ENCODE results near the gene MARS2. TPM values are rescaled to one million over a fixed set of nuclear protein-coding genes. Genes with fewer than 3 reads are reported as not detected.
"Not testable (repeated sequence)": the region's sequence is repeated elsewhere in the genome, so short reads cannot be mapped to it uniquely, and the experiment has no call there.

MARS2 gene
- total RNA-seq, 1 experiment from 2014 or later, result 4.9 TPM

DNA sequence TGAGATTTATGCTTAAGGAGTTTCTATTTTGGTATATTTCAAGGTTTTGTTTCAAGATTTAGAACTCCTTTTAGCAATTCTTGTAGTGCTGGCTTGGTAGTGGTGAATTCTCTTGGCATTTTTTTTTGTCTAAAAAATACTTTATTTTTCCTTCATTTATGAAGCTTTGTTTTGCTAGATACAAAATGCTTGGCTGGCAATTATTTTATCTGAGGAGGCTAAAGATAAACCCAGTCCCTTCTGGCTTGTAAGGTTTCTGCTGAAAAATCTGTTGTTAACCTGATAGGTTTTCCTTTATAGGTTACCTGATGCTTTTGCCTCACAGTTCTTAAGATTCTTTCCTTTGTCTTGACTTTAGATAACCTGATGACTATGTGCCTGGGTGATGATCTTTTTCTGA lies 5.4 kb upstream of the MARS2 start:
- H3K4me3 ChIP-seq, H3K27me3 ChIP-seq, H3K9me3 ChIP-seq, H3K36me3 ChIP-seq, DNase-seq: not testable (repeated sequence)

DNA sequence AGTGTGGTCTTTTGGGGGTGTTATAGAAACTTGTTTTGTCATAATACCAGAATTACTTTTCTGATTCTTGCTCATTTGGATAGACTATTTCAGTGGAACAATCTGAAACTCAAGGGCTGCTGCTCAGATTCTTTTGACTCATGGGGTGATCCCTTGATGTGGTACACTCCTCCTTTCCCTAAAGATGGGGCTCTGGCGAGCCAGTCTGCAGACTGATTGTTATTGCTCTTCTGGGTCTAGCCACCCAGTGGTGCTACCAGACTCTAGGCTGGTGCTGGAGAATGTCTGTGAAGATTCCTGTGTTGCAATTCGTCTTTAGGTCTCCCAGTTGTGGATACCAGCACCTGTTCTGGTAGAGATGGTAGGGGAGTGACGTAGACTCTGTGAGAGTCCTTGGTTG lies 4.2 kb upstream of the MARS2 start:
- Histone ChIP-seq H3K27me3 (no peaks in the 10 kb centered on the region), H3K4me3 (no peak overlapping the region), H3K36me3 (no peaks in the 10 kb centered on the region), H3K9me3 (no peaks in the 10 kb centered on the region)
- DNase-seq, result no peak

DNA sequence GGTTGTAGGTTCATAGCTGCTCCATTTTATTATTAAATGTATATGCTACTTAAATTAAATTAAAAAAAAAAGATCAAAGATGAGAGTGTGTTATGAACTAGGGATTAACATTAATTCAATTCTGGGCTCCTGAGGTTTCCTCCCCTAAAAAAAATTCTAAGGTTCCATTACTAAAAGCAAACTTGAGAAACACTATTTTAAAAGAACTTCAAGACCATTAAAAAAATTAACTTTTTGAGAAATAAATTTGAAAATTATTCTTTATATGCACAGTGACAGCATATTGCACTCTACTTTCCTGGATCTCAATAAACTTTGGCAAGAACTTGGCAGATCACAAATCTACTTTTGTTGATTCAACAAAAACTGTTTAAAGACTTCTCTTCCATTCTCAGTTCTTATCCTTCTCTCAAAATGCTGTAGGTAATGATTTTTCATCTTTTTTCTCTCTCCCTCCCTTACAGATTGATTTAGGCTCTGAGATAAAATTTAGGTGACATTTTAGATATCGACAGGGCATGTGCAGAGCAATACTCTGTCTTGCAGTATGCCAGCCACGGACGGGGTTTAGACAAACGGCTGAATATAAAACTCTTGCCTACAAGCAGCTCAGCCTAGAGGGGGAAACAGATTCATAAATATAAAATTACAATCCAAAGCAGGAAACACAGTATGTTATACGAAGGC lies 592 bp upstream of the MARS2 start:
- Histone ChIP-seq H3K4me3 (peak overlapping the region; percentile 94), H3K36me3 (peaks cover 8% of the 10 kb centered on the region)
- DNase-seq, result no peak

DNA sequence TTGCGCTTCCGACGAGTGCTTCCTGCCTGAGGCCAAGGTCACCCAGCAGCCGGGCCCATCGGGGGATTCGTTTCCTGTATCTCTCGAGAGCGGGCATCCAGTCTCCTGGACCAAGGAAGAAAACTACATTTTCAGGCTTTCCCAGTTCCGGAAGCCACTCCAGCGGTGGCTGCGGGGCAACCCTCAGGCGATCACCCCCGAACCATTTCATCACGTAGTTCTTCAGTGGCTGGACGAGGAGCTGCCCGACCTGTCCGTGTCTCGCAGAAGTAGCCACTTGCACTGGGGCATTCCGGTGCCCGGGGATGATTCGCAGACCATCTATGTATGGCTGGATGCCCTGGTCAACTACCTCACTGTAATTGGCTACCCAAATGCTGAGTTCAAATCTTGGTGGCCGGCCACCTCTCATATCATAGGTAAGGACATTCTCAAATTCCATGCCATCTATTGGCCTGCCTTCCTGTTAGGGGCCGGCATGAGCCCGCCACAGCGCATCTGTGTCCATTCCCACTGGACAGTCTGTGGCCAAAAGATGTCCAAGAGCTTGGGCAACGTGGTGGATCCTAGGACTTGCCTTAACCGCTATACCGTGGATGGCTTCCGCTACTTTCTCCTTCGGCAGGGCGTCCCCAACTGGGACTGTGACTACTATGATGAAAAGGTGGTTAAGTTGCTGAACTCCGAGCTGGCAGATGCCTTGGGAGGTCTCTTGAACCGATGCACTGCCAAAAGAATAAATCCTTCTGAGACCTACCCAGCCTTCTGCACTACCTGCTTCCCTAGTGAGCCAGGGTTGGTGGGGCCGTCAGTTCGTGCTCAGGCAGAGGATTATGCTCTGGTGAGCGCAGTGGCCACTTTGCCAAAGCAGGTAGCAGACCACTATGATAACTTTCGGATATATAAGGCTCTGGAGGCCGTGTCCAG lies 1.0 kb downstream of the MARS2 start:
- Histone ChIP-seq H3K27me3 (no peaks in the 10 kb centered on the region), H3K36me3 (peaks cover 10% of the 10 kb centered on the region), H3K9me3 (no peaks in the 10 kb centered on the region), H3K4me3 (peak overlapping the region; percentile 94)
- DNase-seq, result no peak

More for the DNA sequence above, 592 bp upstream of the MARS2 start:
- Histone ChIP-seq H3K27me3 (no peaks in the 10 kb centered on the region), H3K9me3 (no peaks in the 10 kb centered on the region)

DNA sequence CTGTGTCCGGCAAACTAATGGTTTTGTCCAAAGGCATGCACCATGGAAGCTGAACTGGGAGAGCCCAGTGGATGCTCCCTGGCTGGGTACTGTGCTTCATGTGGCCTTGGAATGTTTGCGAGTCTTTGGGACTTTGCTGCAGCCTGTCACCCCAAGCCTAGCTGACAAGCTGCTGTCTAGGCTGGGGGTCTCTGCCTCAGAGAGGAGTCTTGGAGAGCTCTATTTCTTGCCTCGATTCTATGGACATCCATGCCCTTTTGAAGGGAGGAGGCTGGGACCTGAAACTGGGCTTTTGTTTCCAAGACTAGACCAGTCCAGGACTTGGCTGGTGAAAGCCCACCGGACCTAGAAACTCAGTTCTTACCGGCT lies 1.7 kb downstream of the MARS2 start:
- no peak for DNase-seq

DNA sequence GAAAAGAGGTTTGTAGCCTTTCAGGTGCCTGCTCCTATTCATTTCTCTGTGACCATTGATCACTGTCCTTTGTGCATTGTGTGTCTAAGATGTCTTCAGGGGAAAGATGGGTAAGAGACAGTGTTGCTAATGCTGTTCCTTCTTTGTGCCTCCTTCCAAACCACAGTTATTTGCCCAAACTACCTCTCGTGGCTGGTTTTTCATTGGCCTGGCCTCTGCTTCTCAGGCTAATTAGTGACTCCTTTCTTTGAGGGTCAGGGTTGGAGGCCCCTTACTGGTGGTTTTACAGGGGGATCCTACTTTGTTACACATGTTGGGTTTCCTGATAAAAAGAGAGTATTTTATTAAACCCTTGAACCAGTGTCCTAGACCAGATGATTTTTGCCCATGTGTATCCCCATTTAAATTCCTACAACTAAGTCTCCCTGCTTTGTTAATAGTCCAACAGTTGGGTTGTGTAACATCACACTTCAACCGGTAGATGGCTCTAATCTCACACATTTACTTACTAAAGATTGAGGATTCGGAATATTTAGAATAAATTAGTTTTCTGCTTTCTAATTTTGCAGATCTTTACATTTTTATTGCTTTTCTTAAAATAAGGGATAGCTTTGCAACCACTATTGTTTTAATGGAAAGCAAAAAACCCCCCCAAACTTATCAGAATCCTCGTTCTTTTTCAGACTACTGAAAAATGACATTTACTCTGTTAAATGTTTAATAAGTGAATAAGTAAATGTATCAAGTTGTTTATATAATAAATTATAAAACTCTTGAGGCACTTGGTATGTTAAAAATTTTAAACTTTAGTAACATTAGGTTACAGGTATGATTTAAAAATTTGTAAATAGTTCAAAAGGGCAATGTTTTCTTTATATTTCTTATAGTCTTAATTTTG lies 2.4 kb downstream of the MARS2 start:
- no peaks in the 10 kb centered on the region for H3K9me3 ChIP-seq
- DNase-seq, result no peak
- H3K27me3 ChIP-seq, result no peaks in the 10 kb centered on the region
- peaks cover 20% of the 10 kb centered on the region for H3K36me3 ChIP-seq
- H3K4me3 ChIP-seq, result peak overlapping the region; percentile 94

More for the DNA sequence above, 1.7 kb downstream of the MARS2 start:
- peak overlapping the region; percentile 94 for H3K4me3 ChIP-seq
- H3K36me3 ChIP-seq, result peaks cover 15% of the 10 kb centered on the region
- H3K27me3 ChIP-seq, result no peaks in the 10 kb centered on the region
- H3K9me3 ChIP-seq, result no peaks in the 10 kb centered on the region

DNA sequence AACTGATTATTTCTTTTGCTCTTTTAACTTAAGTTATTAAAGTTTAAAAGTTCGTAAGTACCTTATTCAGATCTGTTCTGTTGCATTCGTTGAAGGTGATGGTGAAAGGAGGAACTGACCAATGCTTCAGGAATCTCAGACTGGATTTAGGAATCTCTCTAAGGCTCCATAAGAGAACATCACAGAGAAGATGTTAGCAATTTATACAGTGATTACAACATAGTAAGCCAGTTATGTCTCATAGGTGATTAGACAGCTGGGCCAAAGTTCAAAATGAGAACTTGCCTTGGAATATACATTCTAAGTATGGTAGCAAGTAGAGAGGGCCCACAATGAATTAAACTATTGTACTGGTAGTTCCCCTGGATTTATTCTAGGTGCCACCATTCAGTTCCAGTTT lies 3.2 kb downstream of the MARS2 start:
- no peak for DNase-seq
- Histone ChIP-seq H3K27me3 (no peaks in the 10 kb centered on the region), H3K36me3 (peaks cover 22% of the 10 kb centered on the region), H3K9me3 (no peaks in the 10 kb centered on the region), H3K4me3 (peak overlapping the region; percentile 94)

DNA sequence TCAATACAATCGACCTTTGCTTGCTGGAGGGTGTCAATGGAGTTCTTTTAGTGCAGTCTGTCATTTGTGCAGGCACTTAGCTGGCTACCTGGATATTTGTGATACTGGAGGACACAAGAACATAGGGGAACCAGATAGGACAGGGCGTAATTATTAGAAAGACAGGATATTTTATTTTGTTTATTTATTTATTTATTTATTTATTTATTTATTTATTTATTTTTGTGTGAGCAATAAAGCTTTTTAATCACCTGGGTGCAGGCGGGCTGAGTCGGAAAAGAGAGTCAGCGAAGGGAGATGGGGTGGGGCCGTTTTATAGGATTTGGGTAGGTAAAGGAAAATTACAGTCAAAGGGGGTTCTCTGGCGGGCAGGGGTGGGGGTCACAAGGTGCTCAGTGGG lies 4.0 kb downstream of the MARS2 start:
- H3K4me3 ChIP-seq, H3K9me3 ChIP-seq, H3K27me3 ChIP-seq, DNase-seq: not testable (repeated sequence)
- H3K36me3 ChIP-seq, result peaks cover 23% of the 10 kb centered on the region

DNA sequence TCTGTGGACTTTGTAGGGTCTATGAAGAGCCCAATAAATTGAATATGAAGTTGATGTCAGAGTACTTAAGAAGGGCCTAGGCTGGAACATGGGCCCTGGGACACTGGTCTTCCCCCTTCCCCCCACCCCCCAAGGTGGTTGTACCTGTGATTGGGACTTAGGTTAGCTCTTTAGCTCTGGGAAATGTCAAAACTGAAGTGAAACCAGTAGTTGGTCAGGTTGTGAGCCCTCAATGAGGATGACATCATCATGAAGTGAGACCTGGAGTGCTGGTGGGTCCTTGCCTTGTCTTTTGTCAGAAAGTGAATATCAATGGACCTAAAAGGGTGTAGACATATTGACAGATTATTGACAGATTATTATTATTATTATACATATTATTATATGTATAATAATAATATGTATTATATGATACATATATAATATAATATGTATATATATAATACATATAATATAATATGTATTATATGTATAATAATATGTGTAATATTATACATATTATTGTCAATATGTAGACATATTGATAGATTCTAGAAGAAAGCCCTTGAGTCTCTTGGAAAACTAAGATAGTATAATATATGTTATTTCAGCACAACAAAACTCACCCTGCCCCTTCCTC lies 5.4 kb downstream of the MARS2 start:
- no peak for DNase-seq
- H3K27me3 ChIP-seq, result no peaks in the 10 kb centered on the region
- H3K4me3 ChIP-seq, result no peak overlapping the region
- peaks cover 23% of the 10 kb centered on the region for H3K36me3 ChIP-seq
- no peaks in the 10 kb centered on the region for H3K9me3 ChIP-seq

DNA sequence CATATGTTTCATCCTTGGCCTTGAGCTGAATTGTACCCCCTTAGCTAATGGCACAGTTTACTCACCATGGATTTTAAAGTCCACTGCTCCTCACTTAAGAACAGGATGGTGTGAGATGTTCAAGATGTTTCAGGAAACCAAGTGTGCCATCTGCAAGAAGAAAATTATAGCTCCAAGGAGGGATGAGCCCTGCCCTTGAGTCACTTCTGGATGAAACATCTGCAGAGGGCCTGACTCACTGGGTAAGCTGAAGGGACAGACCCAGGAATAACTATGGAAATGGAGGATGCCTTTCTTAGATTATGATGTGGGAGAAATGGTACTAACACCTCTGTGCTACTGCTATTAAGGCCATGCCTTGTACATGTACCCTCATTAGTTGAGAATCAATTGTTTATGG lies 6.4 kb downstream of the MARS2 start:
- Histone ChIP-seq H3K4me3 (no peak overlapping the region), H3K36me3 (peaks cover 23% of the 10 kb centered on the region), H3K27me3 (no peaks in the 10 kb centered on the region), H3K9me3 (no peaks in the 10 kb centered on the region)
- DNase-seq, result no peak

DNA sequence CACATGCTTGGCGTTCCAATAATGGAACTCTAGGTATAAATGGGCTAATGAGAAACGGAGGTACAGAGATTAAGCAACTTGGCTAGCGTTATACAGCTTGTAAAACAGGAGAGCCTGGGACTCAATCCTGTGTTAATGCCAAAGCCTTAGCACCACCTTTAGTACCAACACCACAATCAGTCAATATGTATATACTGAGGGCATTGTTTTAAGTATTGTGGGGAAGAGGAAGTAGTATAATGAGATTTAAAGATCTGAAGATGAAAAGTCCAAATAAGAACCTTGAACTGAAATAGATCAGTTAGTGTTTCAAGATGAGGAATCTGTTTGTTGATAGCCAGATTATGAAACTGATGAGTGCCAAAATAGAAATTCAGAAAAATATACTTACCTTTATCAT lies 8.1 kb downstream of the MARS2 start:
- no peak for DNase-seq
- H3K27me3 ChIP-seq, result no peaks in the 10 kb centered on the region
- no peaks in the 10 kb centered on the region for H3K9me3 ChIP-seq
- H3K36me3 ChIP-seq, result peaks cover 21% of the 10 kb centered on the region
- H3K4me3 ChIP-seq, result no peak overlapping the region

DNA sequence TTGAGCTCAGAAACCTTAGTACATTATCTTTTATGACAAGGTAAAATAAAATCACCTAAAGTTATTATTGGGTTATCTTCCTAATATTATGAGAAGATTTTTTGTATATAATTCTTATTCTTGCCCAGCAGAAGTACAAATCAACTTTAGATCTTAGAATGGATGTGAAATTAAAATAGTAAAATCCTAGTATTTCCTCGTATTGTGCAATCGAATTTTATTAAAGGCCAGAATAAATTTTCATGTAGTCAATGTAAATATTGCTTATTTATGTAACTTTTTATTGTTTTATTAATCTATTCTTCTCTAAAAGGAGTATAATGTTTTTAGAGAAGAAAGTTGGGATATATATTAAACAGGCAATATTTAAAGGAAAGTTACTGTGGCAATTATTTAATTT lies 12.7 kb downstream of the MARS2 start:
- no peak for DNase-seq
- Histone ChIP-seq H3K36me3 (peaks cover 3% of the 10 kb centered on the region; the same call in 1 of the 2 replicates), H3K27me3 (no peaks in the 10 kb centered on the region), H3K9me3 (no peaks in the 10 kb centered on the region), H3K4me3 (no peak overlapping the region)

DNA sequence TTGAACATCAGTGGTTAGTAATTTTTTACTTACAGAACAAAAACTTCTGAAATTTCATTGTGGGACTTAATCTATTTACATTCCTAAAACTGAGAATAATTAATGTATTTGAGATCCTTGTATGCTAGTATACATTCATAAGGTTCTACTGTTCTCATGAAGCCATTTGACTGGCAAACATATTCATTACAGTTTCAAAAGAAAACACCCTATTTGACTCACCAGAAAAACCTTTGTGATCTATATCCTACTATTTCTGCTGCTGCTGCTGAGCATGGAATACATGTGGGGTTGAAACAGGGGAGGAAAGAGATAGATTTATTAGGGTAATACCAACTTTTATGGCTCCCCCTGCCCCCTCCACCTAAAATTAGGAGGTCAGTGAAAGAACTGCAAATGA lies 21.8 kb downstream of the MARS2 start:
- Histone ChIP-seq H3K9me3 (no peaks in the 10 kb centered on the region), H3K4me3 (no peak overlapping the region), H3K27me3 (no peaks in the 10 kb centered on the region), H3K36me3 (no peaks in the 10 kb centered on the region)
- no peak for DNase-seq

DNA sequence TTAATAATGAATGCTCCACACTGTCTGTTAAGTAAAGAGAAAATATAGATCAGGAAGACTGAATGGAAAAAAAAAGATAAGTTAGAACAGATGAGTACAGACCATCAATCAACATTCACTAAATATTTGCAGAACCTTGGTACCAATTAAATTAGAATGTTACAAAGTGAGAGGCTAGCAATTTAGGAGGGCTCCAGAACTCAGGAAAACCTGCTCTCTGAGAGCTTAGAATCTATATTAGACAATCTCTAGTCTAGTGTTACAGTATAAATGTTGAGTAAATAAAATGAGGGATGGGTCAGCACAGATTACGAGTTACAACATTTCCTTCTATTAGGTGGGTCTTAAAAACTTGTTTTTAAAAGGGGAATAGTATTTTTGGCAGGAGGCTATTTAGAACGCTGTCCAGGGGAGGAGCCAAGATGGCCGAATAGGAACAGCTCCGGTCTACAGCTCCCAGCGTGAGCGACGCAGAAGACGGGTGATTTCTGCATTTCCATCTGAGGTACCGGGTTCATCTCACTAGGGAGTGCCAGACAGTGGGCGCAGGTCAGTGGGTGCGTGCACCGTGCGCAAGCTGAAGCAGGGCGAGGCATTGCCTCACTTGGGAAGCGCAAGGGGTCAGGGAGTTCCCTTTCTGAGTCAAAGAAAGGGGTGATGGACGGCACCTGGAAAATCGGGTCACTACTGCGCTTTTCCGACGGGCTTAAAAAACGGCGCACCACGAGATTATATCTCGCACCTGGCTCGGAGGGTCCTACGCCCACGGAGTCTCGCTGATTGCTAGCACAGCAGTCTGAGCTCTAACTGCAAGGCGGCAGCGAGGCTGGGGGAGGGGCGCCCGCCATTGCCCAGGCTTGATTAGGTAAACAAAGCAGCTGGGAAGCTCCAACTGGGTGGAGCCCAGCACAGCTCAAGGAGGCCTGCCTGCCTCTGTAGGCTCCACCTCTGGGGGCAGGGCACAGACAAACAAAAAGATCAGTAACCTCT lies 23.7 kb downstream of the MARS2 start:
- not testable (repeated sequence) for DNase-seq, H3K36me3 ChIP-seq, H3K27me3 ChIP-seq, H3K9me3 ChIP-seq, H3K4me3 ChIP-seq

DNA sequence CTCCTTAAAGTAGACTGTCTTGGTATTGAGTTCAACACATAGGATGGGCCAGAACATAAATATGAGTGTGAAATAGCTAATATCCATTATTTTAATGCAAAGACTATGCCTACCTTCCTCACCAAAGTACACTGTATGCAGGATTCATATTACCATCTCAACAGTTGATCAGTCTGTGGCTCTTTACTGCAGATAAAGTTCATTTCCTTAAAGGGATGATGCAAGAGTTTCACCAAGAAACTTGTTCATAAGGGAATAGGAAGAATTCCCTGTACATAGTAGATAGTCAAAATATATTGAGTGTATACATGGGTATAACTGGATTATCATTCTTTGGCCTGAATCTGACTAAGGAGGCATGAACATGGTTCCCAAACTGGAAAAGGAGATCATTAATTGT lies 35.0 kb downstream of the MARS2 start:
- Histone ChIP-seq H3K9me3 (no peaks in the 10 kb centered on the region), H3K27me3 (no peaks in the 10 kb centered on the region), H3K4me3 (no peak overlapping the region), H3K36me3 (no peaks in the 10 kb centered on the region)
- no peak for DNase-seq
